KMS-11 (cell line): ENCODE results near the gene COQ8A.

Source experiments
- H2AFZ ChIP-seq: fragments of 200-600 bp; sonication (generic); 2 replicates; pipeline ENCODE4 v1.6.1; 2016; ENCODE audit warnings: antibody characterized with exemption, mixed run types, low read depth
- H3K27ac ChIP-seq: fragments of 200-600 bp; sonication (generic); 2 replicates; pipeline ENCODE4 v1.6.1; 2016; ENCODE audit warnings: mild to moderate bottlenecking, mixed run types
- H3K27me3 ChIP-seq: fragments of 200-600 bp; sonication (generic); 2 replicates; pipeline ENCODE4 v1.6.1; 2017; ENCODE audit warnings: mild to moderate bottlenecking, low read depth, mixed run types, moderate library complexity; ENCODE audit not compliant: insufficient read depth
- H3K36me3 ChIP-seq: fragments of 200-600 bp; sonication (generic); 2 replicates; pipeline ENCODE4 v1.6.1; 2017; ENCODE audit warnings: mild to moderate bottlenecking, mixed run types; ENCODE audit not compliant: insufficient read depth
- H3K4me1 ChIP-seq: fragments of 200-600 bp; sonication (generic); 2 replicates; pipeline ENCODE4 v1.6.1; 2016; ENCODE audit warnings: mild to moderate bottlenecking, low read depth, mixed run types; ENCODE audit not compliant: poor library complexity, severe bottlenecking
- H3K4me2 ChIP-seq: fragments of 200-600 bp; sonication (generic); 2 replicates; pipeline ENCODE4 v1.7.0; 2016; ENCODE audit warnings: mild to moderate bottlenecking, mixed run types
- H3K4me3 ChIP-seq: fragments of 200-600 bp; sonication (generic); IDR thresholded peaks from 2 replicates; pipeline ENCODE4 v1.6.1; 2017; ENCODE audit warnings: low read depth, low read length, mixed read lengths; ENCODE audit not compliant: insufficient read depth
- H3K79me2 ChIP-seq: fragments of 200-600 bp; sonication (generic); 2 replicates; pipeline ENCODE4 v1.6.1; 2016; ENCODE audit warnings: low read depth, mixed run types; ENCODE audit not compliant: insufficient read depth
- H3K9ac ChIP-seq: fragments of 200-600 bp; sonication (generic); 2 replicates; pipeline ENCODE4 v1.6.1; 2016; ENCODE audit warnings: mild to moderate bottlenecking, mixed run types
- H4K20me1 ChIP-seq: fragments of 200-600 bp; sonication (generic); 2 replicates; pipeline ENCODE4 v1.6.1; 2016; ENCODE audit warnings: mild to moderate bottlenecking, mixed run types; ENCODE audit not compliant: insufficient read depth
- TF ChIP-seq, protein P1 (sequence below): fragments of 200-600 bp; sonication (generic); conservative IDR thresholded peaks from 2 replicates; pipeline ENCODE4 v1.6.1; 2017; ENCODE audit warnings: low read depth, mild to moderate bottlenecking, antibody characterized with exemption, low read length, moderate library complexity, mixed read lengths

COQ8A gene

DNA sequence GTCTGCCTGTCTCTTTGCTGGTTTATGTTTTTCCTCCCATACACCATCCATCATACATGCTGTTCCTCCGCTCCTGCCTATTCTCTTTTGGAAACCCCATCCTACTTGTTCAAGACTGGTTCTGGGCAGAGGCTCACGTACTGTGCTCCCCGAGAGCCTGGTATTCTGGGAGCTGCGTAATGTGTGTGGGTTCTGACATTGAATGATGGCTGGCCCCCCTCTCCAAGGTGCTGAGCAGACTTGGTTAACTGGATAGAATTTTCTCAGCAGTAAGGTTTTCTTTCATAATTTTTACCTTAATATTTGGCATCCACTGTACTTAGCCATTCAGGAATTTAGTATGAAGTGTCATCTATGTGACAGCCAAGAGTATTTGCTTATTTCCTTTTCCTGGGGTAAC lies 26.6 kb downstream of the COQ8A start:
- H4K20me1 ChIP-seq: no peaks in the 10 kb centered on the region
- no peak overlapping the region for H3K4me3 ChIP-seq
- TF ChIP-seq, protein P1, sequence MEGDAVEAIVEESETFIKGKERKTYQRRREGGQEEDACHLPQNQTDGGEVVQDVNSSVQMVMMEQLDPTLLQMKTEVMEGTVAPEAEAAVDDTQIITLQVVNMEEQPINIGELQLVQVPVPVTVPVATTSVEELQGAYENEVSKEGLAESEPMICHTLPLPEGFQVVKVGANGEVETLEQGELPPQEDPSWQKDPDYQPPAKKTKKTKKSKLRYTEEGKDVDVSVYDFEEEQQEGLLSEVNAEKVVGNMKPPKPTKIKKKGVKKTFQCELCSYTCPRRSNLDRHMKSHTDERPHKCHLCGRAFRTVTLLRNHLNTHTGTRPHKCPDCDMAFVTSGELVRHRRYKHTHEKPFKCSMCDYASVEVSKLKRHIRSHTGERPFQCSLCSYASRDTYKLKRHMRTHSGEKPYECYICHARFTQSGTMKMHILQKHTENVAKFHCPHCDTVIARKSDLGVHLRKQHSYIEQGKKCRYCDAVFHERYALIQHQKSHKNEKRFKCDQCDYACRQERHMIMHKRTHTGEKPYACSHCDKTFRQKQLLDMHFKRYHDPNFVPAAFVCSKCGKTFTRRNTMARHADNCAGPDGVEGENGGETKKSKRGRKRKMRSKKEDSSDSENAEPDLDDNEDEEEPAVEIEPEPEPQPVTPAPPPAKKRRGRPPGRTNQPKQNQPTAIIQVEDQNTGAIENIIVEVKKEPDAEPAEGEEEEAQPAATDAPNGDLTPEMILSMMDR: no peak
- H3K27ac ChIP-seq: no peak overlapping the region
- H3K4me1 ChIP-seq: no peaks in the 10 kb centered on the region
- no peak overlapping the region for H3K4me2 ChIP-seq
- H3K9ac ChIP-seq: no peak overlapping the region
- no peaks in the 10 kb centered on the region for H3K27me3 ChIP-seq
- H3K36me3 ChIP-seq: no peaks in the 10 kb centered on the region; the same call in 1 of the 2 replicates
- no peak overlapping the region for H2AFZ ChIP-seq
- no peaks in the 10 kb centered on the region; the same call in 1 of the 2 replicates for H3K79me2 ChIP-seq

DNA sequence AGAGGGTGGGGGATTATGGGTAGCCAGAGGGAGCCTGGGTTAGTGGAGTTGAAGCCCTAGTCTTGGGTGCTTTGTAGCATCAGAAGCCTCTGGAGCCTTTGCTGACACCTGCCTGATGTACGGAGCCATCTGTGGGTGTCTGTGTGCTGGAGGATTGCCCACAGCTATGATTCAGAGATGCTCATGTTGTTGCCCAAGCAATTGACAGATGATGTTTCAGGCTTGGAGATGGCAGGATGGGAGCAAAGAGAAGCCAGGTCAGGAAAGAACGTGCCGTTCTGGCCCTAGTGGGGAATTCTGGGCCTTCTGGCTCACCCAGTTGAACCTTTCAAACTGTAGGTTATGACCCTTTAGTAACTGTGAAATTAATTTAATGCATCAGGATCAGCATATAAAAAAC lies 27.6 kb downstream of the COQ8A start:
- Histone ChIP-seq H3K27ac (no peak overlapping the region), H2AFZ (no peak overlapping the region), H3K4me2 (no peak overlapping the region), H3K4me1 (no peaks in the 10 kb centered on the region), H3K9ac (no peak overlapping the region), H4K20me1 (no peaks in the 10 kb centered on the region), H3K36me3 (no peaks in the 10 kb centered on the region; the same call in 1 of the 2 replicates), H3K27me3 (no peaks in the 10 kb centered on the region), H3K4me3 (no peak overlapping the region), H3K79me2 (no peaks in the 10 kb centered on the region; the same call in 1 of the 2 replicates)
- TF ChIP-seq, protein P1: no peak

DNA sequence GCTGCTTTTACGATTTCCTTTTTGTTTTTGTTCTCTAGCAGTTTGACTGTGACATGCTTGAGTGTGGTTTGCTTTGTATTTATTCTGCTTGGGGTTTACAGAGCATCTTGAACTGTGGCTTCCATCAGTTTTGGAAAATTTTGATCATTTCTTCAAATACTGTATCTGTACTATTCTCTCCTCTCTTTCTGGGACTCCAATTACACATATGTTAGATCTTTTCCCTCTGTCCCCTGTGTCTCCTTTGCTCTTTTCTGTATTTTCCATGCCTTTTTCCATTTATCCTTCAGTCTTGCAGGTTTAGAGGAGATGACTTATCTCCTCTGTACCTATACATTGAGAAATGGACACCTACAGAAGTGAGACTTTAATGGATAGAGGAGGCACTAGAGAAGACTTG lies 31.7 kb downstream of the COQ8A start:
- Histone ChIP-seq H3K27me3 (no peaks in the 10 kb centered on the region), H3K4me1 (no peaks in the 10 kb centered on the region), H3K27ac (no peak overlapping the region), H3K36me3 (no peaks in the 10 kb centered on the region), H4K20me1 (no peaks in the 10 kb centered on the region), H3K9ac (no peak overlapping the region), H3K4me3 (no peak overlapping the region), H3K4me2 (no peak overlapping the region), H2AFZ (no peak overlapping the region), H3K79me2 (no peaks in the 10 kb centered on the region; the same call in 1 of the 2 replicates)
- TF ChIP-seq, protein P1: no peak

DNA sequence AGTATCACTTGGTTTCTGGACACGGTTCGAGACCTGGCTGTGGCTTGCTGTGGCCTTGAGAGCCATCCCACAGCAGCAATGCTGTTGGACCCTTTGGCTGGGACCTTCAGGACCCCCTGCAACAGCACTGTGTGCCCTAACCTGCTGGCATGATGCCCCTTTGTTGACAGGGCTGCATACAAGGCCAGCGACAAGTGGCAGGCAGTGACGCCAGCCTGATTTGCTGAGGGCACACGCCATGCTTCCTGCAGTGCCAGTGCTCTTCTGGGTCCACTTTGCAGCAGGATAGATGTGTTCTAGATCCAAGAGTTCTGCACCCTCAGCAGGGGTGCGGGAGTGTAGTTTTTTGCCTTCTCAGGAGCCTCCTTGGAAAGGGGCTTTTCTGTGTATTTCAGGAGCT lies 32.8 kb downstream of the COQ8A start:
- H4K20me1 ChIP-seq: no peaks in the 10 kb centered on the region
- H3K27me3 ChIP-seq: no peaks in the 10 kb centered on the region
- H3K4me2 ChIP-seq: no peak overlapping the region
- H3K9ac ChIP-seq: no peak overlapping the region
- no peaks in the 10 kb centered on the region for H3K36me3 ChIP-seq
- no peaks in the 10 kb centered on the region for H3K79me2 ChIP-seq
- H2AFZ ChIP-seq: no peak overlapping the region
- TF ChIP-seq, protein P1: no peak
- H3K27ac ChIP-seq: no peak overlapping the region
- H3K4me3 ChIP-seq: no peak overlapping the region
- H3K4me1 ChIP-seq: no peaks in the 10 kb centered on the region
